Gastroesophageal sphincter (tissue), 3 donors: ENCODE results near the gene CMTM5.

Experiments
- POLR2A ChIP-seq, 2 donors: fragments of 450-650 bp; IDR thresholded peaks; one replicate each; pipeline ENCODE4 v1.6.1; 2017; ENCODE audit warnings: antibody characterized with exemption in 2 of 2, mild to moderate bottlenecking in 2 of 2, moderate library complexity in 1 of 2
- TF ChIP-seq, protein P1 (sequence below), 4 experiments: fragments of 200-600 bp in 2 of 4; fragments of 450-650 bp in 2 of 4; sonication (generic) in 1 of 4; IDR thresholded peaks; one replicate each; pipeline ENCODE4 v1.5.1; 2017 to 2019; ENCODE audit warnings: antibody characterized with exemption in 4 of 4, mild to moderate bottlenecking in 2 of 4, moderate library complexity in 2 of 4

- TF ChIP-seq, protein P1, sequence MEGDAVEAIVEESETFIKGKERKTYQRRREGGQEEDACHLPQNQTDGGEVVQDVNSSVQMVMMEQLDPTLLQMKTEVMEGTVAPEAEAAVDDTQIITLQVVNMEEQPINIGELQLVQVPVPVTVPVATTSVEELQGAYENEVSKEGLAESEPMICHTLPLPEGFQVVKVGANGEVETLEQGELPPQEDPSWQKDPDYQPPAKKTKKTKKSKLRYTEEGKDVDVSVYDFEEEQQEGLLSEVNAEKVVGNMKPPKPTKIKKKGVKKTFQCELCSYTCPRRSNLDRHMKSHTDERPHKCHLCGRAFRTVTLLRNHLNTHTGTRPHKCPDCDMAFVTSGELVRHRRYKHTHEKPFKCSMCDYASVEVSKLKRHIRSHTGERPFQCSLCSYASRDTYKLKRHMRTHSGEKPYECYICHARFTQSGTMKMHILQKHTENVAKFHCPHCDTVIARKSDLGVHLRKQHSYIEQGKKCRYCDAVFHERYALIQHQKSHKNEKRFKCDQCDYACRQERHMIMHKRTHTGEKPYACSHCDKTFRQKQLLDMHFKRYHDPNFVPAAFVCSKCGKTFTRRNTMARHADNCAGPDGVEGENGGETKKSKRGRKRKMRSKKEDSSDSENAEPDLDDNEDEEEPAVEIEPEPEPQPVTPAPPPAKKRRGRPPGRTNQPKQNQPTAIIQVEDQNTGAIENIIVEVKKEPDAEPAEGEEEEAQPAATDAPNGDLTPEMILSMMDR (IDR thresholded peaks at IDR 0.05), result no peak
- no peak for TF ChIP-seq POLR2A (IDR thresholded peaks at IDR 0.05)
These were observed 1.0 kb downstream of the CMTM5 start for GRCh38 chr14:23377573-23378563.
